ENCODE measurements around the gene TIGD2. TPM values are rescaled to one million over a fixed set of nuclear protein-coding genes. Genes with fewer than 3 reads are reported as not detected.

TIGD2 gene
- polyA plus RNA-seq, 6 donors from 2014 or later, result 5.3 to 8.1 (median 5.9) TPM

GRCh38 chr4:89105726-89106125 lies 5.6 kb upstream of the TIGD2 start:
- Mint-ChIP-seq H3K27ac (peak overlapping the region in 1 of 6 donors; percentile 71), H3K27me3 (peaks cover 4 to 25% (median 23%) of the 10 kb centered on the region in 3 donors), H3K4me3 (no peak overlapping the region), H3K4me1 (peaks cover 14 to 20% (median 15%) of the 10 kb centered on the region in 3 donors), H3K9me3 (peaks cover 0 to 10% (median 3%) of the 10 kb centered on the region in 7 donors), H3K36me3 (peaks cover 0 to 7% of the 10 kb centered on the region in 2 donors)
- DNase-seq, result no peak
- ATAC-seq (ENCODE audit: low read depth in 2 of 2), result no peak

DNA sequence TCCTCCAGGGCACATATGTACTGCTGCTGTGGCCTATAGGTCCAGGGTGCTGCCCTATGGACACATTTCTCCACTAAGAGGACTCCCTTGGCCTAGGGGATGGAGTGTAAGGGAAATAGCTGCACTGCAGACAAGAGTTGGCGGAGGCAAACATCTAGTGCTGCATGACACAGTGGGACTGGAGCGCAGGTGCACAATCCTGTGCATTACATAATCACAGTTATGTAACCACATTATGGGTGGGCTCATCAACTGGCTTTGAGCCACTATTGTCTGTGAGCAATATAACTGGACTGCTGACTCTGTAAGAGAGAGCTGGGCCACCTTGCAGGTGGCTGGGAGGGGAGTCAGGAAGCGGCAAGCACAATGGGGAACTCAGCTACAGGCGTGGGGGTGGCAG lies 3.2 kb upstream of the TIGD2 start:
- DNase-seq (no peak), ATAC-seq (ENCODE audit: low read depth in 2 of 2) (no peak)
- Mint-ChIP-seq H3K4me1 (peaks cover 19 to 27% (median 20%) of the 10 kb centered on the region in 3 donors), H3K4me3 (peak overlapping the region in 2 of 8 donors; percentile 26 to 56), H3K27ac (peak overlapping the region in 2 of 6 donors; percentile 16 to 57), H3K36me3 (peaks cover 0 to 17% of the 10 kb centered on the region in 2 donors), H3K27me3 (peaks cover 4 to 25% (median 23%) of the 10 kb centered on the region in 3 donors), H3K9me3 (peaks cover 0 to 10% (median 3%) of the 10 kb centered on the region in 7 donors)

- peaks cover 0 to 10% (median 3%) of the 10 kb centered on the region in 7 donors for H3K9me3 Mint-ChIP-seq
- peak overlapping the region in 5 of 6 donors; percentile 64 to 90 (median 88) for H3K27ac Mint-ChIP-seq
- H3K4me3 Mint-ChIP-seq, result peak overlapping the region; percentile 85 to 95 (median 92)
- H3K36me3 Mint-ChIP-seq, result peaks cover 0 to 18% of the 10 kb centered on the region in 2 donors
- DNase-seq (no peak), ATAC-seq (ENCODE audit: low read depth in 2 of 2) (no peak)
- peaks cover 19 to 29% (median 20%) of the 10 kb centered on the region in 3 donors for H3K4me1 Mint-ChIP-seq
- peaks cover 0 to 18% (median 16%) of the 10 kb centered on the region in 3 donors for H3K27me3 Mint-ChIP-seq
These were observed 1.3 kb upstream of the TIGD2 start for GRCh38 chr4:89109841-89110540.

- no peak for ATAC-seq (ENCODE audit: low read depth in 2 of 2)
- Mint-ChIP-seq H3K27ac (peak overlapping the region; percentile 64 to 90 (median 87)), H3K4me3 (peak overlapping the region; percentile 85 to 95 (median 92)), H3K36me3 (peaks cover 0 to 18% of the 10 kb centered on the region in 2 donors), H3K4me1 (peaks cover 19 to 29% (median 20%) of the 10 kb centered on the region in 3 donors), H3K9me3 (peaks cover 0 to 10% (median 3%) of the 10 kb centered on the region in 7 donors), H3K27me3 (peaks cover 0 to 18% (median 16%) of the 10 kb centered on the region in 3 donors)
- no peak for DNase-seq
These were observed 770 bp upstream of the TIGD2 start for GRCh38 chr4:89110541-89110985.

GRCh38 chr4:89111833-89112563 lies 665 bp downstream of the TIGD2 start:
- Mint-ChIP-seq H3K4me3 (peak overlapping the region; percentile 83 to 96 (median 92)), H3K4me1 (peaks cover 19 to 29% (median 20%) of the 10 kb centered on the region in 3 donors), H3K9me3 (peaks cover 0 to 10% (median 3%) of the 10 kb centered on the region in 7 donors), H3K36me3 (peaks cover 0 to 18% of the 10 kb centered on the region in 2 donors), H3K27me3 (peaks cover 0 to 18% (median 16%) of the 10 kb centered on the region in 3 donors), H3K27ac (peak overlapping the region; percentile 75 to 95 (median 90))
- DNase-seq (no peak), ATAC-seq (ENCODE audit: low read depth in 2 of 2) (peak in 1 of 2 donors; percentile 3)

GRCh38 chr4:89113415-89113814 lies 2.1 kb downstream of the TIGD2 start:
- H3K27ac Mint-ChIP-seq, result no peak overlapping the region
- peaks cover 19 to 29% (median 20%) of the 10 kb centered on the region in 3 donors for H3K4me1 Mint-ChIP-seq
- DNase-seq, result no peak
- H3K27me3 Mint-ChIP-seq, result peaks cover 0 to 11% (median 10%) of the 10 kb centered on the region in 3 donors
- peak overlapping the region in 2 of 8 donors; percentile 20 to 85 for H3K4me3 Mint-ChIP-seq
- peaks cover 0 to 3% (median 0%) of the 10 kb centered on the region in 7 donors for H3K9me3 Mint-ChIP-seq
- no peak for ATAC-seq (ENCODE audit: low read depth in 2 of 2)
- H3K36me3 Mint-ChIP-seq, result peaks cover 0 to 12% of the 10 kb centered on the region in 2 donors

- no peak overlapping the region for H3K27ac Mint-ChIP-seq
- no peak for DNase-seq
These were observed 2.8 kb downstream of the TIGD2 start for GRCh38 chr4:89114100-89114499.

GRCh38 chr4:89117115-89117514 lies 5.8 kb downstream of the TIGD2 start:
- Mint-ChIP-seq H3K27ac (no peak overlapping the region), H3K4me1 (peaks cover 4 to 11% (median 6%) of the 10 kb centered on the region in 3 donors), H3K27me3 (no peaks in the 10 kb centered on the region), H3K9me3 (peaks cover 0 to 2% (median 0%) of the 10 kb centered on the region in 7 donors), H3K36me3 (peaks cover 0 to 11% of the 10 kb centered on the region in 2 donors), H3K4me3 (no peak overlapping the region)
- ATAC-seq (ENCODE audit: low read depth in 2 of 2) (no peak), DNase-seq (no peak)

More at GRCh38 chr4:89114100-89114499, 2.8 kb downstream of the TIGD2 start:
- peaks cover 19 to 29% (median 20%) of the 10 kb centered on the region in 3 donors for H3K4me1 Mint-ChIP-seq
- H3K9me3 Mint-ChIP-seq, result peaks cover 0 to 2% (median 0%) of the 10 kb centered on the region in 7 donors
- peak overlapping the region in 1 of 8 donors; percentile 22 for H3K4me3 Mint-ChIP-seq
- peaks cover 0 to 8% (median 8%) of the 10 kb centered on the region in 3 donors for H3K27me3 Mint-ChIP-seq
- H3K36me3 Mint-ChIP-seq, result peaks cover 0 to 11% of the 10 kb centered on the region in 2 donors
- ATAC-seq (ENCODE audit: low read depth in 2 of 2), result no peak

- H3K9me3 Mint-ChIP-seq, result no peaks in the 10 kb centered on the region
- H3K4me3 Mint-ChIP-seq, result no peak overlapping the region
- no peaks in the 10 kb centered on the region for H3K4me1 Mint-ChIP-seq
- no peak for ATAC-seq (ENCODE audit: low read depth in 2 of 2)
- peaks cover 0 to 4% of the 10 kb centered on the region in 2 donors for H3K36me3 Mint-ChIP-seq
- DNase-seq, result no peak
- no peaks in the 10 kb centered on the region for H3K27me3 Mint-ChIP-seq
- no peak overlapping the region for H3K27ac Mint-ChIP-seq
These were observed 7.8 kb downstream of the TIGD2 start for GRCh38 chr4:89119166-89119565.

DNA sequence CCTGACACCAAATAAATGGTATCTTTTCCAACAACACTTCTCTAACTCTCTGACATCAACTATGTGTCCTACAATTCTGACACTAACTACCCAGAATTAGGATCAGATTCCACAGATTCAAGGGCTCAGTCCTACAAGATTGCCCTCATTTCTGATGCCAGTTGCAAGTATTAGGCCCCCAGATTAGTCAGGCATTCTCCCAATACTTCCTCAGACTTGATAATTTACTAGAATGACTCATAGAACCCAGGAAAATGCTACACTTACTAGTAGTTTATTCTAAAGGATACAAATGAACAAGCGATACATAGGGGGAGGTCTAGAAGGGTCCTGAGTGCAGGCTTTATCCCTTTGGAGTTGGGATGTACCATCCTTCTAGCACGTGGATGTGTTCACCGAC lies 8.5 kb downstream of the TIGD2 start:
- no peak overlapping the region for H3K4me3 Mint-ChIP-seq
- ATAC-seq (ENCODE audit: low read depth in 2 of 2), result no peak
- DNase-seq, result no peak
- no peaks in the 10 kb centered on the region for H3K9me3 Mint-ChIP-seq
- H3K4me1 Mint-ChIP-seq, result no peaks in the 10 kb centered on the region
- no peaks in the 10 kb centered on the region for H3K27me3 Mint-ChIP-seq
- peaks cover 0 to 4% of the 10 kb centered on the region in 2 donors for H3K36me3 Mint-ChIP-seq
- H3K27ac Mint-ChIP-seq, result no peak overlapping the region

DNA sequence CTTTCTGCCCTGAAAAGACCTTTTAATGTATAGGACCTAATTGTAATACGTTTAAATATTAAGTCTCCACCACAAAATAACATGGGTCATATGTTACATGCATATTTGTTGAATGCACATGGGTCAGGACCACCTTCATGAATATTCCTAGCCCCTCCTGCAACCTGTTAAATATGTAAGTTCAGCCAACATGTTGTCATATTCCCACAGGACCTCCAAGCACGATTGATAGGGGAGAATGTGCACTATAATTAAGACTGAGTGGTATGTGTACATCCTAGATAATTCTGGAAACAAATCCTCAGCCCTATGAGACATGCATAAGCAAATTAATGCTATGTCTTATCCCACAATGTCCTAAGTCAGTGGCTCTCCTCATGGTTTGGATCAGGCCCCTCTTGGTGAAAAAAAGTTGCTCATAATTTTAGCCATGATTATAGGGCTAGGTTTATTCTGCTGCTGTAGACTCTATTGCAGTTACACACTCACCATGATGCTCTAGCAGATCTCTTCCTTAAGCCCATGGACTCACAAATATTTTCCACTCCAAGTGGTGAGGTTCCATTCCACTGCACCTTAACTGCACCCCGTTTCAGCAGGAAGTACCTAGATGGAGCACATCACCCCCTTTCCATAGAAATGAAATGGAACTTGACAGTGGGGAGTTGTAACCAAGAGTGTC lies 10.2 kb downstream of the TIGD2 start:
- H3K36me3 Mint-ChIP-seq, result peaks cover 0 to 4% of the 10 kb centered on the region in 2 donors
- H3K9me3 Mint-ChIP-seq, result no peaks in the 10 kb centered on the region
- DNase-seq (no peak), ATAC-seq (ENCODE audit: low read depth in 2 of 2) (no peak)
- no peaks in the 10 kb centered on the region for H3K4me1 Mint-ChIP-seq
- no peak overlapping the region for H3K4me3 Mint-ChIP-seq
- no peaks in the 10 kb centered on the region for H3K27me3 Mint-ChIP-seq
- no peak overlapping the region for H3K27ac Mint-ChIP-seq

- no peak for ATAC-seq (ENCODE audit: low read depth in 2 of 2)
- Mint-ChIP-seq H3K36me3 (peaks cover 0 to 4% of the 10 kb centered on the region in 2 donors), H3K27ac (no peak overlapping the region), H3K4me1 (no peaks in the 10 kb centered on the region), H3K4me3 (no peak overlapping the region), H3K9me3 (no peaks in the 10 kb centered on the region), H3K27me3 (no peaks in the 10 kb centered on the region)
- DNase-seq, result no peak
These were observed 12.1 kb downstream of the TIGD2 start for GRCh38 chr4:89123451-89123851.
